NCI-H774 (cell line): ENCODE results near the gene REPS1.
A peak's percentile ranks its signal among the peaks of the same experiment; 100 is the strongest.
"Not testable (repeated sequence)": the region's sequence is repeated elsewhere in the genome, so short reads cannot be mapped to it uniquely, and the experiment has no call there.

ENCODE experiments used
- DNase-seq: peaks from one replicate; lab custom pipeline; 2025; lab: John Stamatoyannopoulos, UW

REPS1 gene

DNA sequence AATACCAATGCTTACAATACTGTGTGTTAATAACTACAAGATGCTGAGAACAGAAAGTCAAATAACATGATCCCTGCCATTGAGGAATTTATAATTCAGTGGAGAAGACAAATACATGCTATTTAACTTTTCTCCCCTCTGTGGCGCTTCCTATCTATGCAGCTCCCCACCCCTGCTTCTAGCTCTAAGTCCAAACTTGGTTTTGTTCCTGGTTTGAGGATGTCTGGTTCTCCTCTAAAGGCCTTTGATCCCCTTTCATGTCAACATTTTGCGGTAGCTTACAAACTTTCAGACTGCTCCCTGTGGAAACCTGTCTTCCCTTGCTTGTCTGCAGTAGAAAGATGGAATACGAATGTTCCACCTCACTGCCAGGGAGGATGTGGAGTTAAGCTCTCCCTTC, 18.4 kb upstream of the REPS1 start:
- no peak for DNase-seq

DNA sequence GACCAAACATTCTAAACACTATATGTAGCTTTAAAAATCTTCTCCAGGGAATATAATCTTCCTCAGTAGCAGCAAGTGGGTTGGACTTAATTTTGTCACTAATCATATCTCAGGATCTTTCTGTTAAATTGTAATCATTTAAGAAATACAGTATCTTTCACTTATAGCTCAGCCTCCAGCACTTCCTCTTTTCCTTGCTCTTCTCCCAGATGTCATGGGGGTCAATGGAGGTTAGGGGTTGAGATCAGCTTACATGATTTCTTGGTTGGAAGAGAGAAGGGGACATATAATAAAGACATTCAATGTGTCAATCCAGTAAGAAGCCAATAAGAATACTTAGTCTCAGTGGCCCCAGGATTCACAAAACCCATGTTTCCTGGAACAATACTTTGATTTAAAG, 15.7 kb upstream of the REPS1 start:
- no peak for DNase-seq

DNA sequence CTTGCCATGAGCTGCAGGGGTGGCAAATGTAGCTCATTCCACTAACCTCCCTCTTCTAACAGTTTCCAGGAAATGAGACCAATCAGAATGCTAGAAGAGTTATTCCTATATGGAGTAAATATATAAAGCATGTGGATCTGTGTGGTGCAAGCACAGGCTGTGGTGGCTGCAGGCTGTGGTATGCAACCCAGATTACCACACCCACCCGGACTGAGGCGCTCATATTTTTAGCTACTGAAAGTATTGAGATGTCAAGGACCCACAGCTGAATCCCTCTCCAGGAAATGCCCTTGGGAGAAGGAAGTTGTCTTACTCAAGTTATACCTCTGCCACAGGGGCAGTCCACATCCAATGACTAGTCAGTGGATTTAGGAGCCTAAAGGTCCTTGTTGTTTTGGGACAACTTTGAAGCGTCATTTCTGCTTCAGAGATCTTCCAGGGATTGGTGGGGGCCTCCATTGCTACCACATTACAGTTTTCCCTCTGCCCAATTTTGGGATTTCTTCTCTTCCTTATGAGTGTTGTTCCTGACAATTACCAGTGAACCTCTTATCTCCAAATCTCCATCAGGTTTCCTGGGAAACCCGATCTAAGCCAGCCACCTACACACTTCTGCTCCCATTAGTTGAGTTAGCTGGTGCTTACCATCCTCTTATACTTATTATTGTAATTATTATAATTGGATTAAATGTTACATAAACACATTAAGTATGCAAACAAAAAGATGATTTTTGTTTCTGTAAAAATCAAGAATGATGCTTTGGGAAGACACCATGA, 12.1 kb upstream of the REPS1 start:
- no peak for DNase-seq

DNA sequence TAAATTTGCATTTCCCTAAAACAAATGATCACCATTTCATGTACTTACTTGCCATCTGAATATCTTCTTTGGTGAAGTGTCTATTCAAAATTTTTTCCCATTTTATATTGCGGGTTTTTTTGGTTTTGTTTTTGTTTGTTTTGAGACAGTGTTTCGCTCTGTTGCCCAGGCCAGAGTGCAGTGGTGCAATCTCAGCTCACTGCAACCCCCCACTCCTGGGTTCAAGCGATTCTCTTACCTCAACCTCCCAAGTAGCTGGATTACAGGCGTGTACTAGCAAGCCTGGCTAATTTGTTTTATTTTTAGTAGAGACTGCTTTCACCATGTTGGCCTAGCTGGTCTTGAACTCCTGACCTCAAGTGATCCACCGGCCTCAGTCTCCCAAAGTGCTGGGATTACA, 9.1 kb upstream of the REPS1 start:
- DNase-seq = no peak

DNA sequence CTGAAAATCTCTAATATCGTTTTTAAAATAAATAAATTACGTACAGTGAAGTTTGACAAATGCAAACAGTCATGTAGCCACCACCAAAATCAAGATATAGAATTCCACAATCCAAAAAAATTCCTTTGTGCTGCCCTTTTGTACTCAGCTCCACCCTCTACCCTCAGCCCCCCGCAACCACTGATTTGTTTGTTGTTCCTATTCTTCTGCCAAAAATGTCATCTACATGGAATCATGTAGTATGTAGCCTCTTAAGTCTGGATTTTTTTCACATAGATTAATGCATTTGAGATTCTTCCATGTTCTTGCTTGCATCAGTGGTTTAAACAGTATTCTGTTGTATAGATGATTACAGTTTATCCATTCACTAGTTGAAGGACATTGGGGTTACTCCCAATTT, 8.5 kb upstream of the REPS1 start:
- no peak for DNase-seq

DNA sequence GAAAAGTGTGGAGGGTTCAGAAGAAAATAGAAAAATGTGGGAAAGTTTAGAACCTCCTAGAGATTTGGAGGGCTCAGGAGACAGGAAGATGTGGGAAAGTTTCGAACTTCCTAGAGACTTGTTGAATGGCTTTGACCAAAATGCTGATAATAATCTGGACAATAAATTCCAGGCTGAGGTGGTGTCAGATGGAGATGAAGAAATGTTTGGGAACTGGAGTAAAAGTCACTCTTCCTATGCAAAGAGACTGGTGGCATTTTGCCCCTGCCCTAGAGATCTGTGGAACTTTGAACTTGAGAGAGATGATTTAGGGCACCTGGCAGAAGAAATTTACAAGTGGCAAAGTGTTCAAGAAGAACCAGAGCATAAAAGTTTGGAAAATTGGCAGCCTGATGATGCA, 5.4 kb upstream of the REPS1 start:
- DNase-seq = not testable (repeated sequence)

DNA sequence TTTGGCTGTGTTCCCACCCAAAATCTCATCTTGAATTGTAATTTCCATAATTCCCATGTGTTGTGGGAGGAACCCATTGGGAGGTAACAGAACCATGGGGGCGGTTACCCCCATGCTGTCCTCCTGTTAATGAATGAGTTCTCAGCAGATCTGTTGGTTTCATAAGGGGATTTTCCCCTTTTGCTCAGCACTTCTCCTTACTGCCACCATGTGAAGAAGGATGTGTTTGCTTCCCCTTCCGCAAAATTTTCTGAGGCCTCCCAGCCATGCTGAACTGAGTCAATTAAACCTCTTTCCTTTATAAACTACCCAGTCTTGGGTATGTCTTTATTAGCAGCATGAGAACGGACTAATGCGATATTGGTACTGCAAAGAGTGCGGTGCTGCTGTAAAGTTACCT, 4.9 kb upstream of the REPS1 start:
- DNase-seq = not testable (repeated sequence)

DNA sequence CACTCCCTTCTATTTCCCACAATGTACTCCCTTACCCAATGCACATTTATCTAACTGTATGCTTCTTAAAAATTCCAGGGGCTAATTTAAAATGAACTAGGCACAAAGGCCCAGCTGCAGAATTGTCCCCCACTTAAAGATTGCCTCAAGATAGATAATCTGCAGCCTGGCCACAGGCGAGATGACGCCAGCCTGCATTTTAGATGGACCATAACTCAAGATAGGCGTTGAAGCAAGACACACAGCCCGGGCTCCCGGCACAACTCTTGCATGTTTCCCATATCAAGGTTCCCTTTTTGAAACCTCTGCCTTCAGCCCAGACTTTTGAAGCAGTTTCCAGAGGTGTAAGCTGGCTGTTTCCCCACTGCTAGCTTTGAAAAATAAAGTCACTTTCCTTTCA, 3.2 kb upstream of the REPS1 start:
- DNase-seq = no peak

DNA sequence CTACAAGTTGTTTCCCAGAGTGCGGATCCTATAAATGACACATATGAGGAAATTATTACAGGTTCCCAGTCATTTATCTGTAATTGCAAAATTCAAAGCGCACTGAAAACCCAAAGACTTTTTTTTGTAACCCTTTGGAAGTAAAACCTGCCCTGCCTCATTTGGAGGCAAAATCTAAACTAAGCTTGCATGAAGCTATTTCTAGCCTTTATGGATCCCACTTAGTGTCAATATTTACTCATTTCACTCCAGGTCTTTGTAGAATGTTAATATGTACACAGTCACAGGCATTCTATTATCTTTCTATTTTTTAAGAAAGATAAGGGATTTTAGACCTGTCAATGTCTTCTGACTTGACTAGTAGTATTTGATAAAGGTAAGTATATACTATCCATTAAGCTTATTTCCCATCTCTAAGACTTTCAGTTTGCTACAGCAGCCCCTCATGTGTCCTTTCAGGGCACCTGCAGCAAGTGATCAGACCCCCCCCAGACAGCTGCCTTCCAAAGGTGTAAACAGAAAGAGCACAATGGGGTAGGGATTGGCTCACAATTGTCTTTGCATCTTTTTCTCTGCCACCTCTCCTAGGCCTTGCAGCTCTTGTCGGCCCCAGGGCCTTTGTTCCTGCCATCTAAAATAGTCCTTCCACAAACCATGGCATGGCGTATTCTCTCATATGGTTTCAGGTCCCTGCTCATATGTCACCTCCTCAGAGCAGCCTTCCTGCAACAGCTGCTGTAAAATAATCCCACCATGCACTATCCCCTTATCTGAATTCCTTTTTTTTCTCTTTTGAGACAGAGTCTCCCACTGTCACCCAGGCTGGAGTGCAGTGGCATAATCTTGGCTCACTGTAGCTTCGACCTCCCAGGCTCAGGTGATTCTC, 1.3 kb upstream of the REPS1 start:
- DNase-seq = peak; percentile 58

DNA sequence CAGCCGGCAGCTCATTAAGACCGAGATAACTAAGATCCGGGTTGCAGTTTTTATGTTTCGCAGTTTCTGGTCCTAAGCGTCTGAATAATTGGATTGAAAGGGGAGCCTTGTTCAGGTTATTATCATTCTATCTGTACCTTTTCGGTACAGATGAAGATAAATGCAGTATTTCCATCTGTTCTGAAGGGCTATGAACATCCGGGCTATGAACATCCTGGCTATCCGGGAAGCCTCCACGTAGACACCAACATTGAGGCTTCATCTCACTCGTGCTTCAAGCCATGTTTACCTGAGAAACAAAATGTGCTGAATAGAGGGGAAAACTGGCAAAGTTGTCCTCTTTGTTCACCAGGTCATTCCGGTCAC, 399 bp upstream of the REPS1 start:
- DNase-seq = peak; percentile 64

DNA sequence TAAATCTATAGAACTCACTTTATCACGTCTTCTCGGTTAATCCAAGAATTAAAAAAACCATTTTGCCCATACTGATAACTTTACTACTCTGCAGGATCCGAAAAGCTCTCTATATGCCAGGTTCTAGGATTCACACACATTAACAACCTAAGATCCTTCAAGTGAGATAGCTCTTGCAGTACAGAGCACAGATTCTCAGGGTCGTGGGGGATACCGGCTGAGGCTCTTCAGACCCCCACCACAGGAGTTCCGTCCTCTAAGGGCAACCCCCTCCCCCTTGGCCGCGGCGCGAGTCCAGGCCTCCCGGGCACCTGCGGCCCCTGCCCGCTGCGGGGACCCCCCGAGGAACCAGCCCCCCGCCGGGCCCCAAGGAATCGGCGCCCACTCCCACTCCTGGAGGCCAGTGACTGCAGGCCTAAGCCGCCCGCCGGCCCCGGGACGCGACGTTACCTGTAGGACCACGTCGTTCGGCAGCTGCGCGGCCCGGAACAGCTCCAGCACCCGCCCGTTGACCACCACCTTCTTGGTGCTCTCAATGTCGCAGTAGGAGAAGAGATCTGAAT, 892 bp downstream of the REPS1 start:
- no peak for DNase-seq

DNA sequence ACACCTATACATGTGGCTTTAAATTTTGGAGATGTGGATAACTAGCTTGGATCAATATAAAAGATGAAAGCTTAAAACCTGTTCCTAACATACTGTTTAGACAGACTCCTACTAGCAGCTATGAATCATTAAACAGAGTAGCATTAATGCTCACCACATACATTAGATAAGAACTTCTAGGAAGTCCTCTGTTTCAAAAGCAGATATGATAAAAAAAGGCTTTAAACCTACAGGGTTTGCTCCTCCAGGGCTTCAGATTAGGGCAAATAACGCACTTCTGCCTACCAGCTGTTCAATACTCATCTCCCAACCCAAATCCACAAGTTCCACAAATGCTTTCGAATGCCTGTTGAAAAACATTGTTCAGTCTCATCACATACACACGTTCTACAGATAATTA, 1.5 kb downstream of the REPS1 start:
- no peak for DNase-seq

DNA sequence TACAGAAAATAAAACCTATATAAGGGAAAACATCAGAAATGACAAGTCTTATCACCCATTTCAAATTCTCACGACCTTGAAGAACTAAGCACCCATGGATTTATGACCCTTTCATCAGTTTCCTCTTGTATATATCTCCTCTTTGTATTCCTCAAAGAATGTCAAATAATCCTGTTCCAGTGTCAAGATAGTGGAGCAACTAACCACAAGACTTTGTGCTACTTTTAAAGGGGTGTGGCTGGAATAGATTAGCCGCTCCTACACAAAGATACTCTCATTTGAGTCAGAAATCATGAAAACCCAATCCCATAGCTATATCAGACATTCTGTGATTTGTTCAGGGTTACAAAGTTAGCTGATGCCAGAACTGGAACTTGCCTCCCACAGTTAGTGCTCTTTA, 6.6 kb downstream of the REPS1 start:
- DNase-seq = no peak

DNA sequence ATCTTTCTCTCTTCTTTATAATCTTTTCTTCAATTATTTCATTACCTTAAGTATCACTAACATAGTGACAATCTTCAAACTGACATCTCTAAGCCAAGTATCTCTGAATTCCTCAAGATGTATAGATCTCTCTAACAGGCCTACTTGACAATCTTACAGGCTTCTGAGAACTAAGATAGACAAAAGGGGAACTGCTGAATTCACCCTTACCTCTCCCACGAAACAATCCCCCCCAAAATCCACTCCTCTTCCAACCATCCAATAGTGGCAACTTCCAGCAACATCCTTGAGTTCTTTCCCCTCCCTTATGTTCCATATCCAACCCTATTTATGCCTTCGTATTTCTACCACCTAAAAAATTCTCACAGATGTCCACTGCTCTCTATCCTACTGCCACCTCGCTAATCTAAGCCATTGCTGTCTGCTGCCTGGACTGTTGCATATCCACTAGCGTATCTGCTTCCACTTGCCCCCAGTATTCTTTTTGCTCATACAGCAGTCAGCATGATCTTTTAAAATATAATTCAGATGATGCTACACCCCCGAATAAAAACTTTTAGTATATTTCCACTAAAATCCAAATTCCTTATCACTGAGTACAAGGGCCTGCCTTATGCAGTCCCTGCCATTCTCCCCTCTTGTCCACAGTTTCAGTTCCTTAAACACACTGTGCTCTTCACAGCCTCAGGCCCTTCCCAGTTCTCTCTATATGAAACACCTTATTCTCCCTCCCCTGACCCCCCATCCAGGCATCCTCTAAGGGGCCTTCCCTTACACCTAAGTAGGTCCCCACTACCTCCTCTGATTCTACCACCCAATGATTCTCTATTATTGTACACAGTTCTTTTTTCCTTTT, 8.0 kb downstream of the REPS1 start:
- DNase-seq = no peak

DNA sequence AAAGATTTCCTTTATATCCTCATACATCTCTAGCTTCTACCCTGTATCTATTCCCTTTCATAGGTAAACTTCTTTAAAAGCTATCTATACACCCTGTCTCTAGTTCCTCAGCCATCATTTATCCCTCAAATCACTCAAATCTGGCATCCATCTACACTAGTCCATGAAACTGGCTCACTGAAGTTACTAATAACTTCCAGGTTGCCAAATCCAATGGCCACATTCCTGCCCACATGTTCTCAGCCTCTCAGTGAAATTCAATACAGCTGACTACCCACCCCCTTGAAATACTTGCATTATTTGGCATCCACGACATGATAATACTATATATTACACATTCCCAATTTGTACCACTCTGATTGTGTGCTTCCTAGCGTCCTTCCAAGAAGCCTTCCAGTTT, 8.7 kb downstream of the REPS1 start:
- no peak for DNase-seq

DNA sequence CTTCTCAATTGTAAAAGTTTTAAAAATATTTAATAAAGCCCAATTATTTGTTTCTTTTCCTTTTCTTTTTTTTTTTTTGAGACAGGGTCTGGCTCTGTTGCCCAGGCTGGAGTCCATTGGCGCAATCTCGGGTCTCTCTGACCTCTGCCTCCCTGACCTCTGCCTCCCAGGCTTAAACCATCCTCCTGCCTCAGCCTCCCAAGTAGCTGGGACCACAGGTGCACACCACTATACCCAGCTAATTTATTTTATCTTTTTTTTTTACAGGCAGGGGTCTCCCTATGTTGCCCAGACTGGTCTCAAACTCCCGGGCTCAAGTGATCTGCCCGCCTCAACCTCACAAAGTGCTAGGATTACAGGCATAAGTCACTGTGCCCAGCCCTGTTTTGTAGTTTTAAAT, 9.8 kb downstream of the REPS1 start:
- DNase-seq = no peak

DNA sequence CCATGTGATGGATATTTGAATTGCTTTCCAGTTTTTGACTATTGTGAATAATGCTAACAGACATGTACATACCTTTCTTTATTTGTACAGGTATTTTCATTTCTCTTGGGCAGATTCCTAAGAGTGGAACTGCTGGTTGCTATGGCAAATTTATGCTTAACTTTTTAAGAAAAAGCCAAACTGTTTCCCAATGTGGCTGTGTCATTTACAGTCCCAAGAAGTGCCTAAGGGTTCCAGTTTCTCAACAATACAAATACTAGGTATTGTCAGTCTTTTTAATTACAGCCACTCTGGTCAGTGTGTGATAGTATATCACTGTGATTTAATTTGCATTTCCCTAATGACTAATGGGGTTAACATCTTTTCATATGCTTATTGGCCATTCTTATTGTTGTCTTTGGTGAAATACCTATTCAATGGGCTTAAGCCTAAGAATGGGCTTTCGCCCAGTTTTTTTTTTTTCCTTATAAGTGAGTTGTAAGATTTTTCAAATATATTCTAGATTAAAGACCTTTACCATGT, 10.3 kb downstream of the REPS1 start:
- no peak for DNase-seq

DNA sequence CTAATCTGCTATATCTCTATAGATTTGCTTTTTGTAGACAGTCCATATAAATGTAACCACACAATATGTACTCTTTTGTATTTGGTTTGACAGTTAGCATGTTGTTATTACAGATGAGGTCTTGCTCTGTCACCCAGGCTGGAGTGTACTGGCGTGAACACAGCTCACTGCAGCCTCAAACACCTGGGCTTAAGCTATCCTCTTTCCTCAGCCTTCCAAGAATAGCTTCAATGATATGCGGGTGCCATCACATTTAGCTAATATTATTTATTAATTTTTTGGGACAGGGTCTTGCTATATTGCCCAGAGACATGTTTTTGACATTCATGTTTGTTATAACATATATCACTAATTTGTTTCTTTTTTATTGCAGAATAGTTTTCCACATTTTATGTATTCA, 10.8 kb downstream of the REPS1 start:
- DNase-seq = no peak

DNA sequence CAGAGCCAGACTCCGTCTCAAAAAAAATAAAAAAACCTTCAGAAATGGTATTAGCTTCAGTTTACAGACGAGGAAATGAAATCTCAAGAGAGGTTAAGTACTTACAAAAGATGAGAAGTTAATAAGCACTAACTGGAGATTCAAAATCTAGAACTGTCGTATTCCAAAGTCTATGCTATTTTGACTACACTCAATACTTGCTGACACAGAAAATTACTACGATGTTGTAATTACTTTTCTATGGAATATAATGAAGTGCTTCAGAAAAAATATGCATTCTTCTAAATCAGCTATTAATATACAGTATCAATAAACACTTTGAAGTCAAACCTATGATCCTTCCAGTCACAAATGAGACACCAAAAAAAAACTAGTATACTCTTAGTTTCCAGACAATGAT, 12.2 kb downstream of the REPS1 start:
- DNase-seq = no peak

DNA sequence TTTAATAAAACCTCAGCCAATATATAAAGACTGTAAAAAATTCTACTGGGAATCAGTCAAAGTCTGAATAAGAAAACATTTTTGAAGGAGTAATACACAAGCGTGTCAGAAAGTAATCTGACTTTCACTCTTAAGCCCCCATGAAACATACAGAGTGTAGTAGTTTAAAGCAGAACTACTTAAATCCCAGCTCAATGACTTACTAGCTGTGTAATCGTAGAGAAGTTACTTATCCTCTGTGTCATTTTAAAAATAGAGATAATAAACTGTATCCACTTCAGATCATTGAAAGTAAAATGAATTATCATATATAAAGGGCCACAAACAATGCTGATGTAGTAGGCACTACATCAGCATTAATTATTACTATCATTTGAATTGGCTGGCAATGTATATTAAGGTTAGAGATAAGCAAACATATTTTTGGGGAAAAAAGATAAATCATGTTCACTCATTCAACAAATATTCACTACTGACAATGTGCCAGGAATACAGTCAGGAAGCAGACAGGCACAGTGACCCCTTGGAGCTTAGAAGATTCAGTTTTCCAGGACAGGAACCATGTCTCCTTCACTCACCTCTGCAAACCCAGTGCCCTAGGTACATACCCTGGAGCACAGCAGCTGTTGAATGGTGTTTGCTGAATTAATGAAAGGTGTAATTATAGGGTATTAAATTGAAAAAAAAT, 14.4 kb downstream of the REPS1 start:
- DNase-seq = no peak

DNA sequence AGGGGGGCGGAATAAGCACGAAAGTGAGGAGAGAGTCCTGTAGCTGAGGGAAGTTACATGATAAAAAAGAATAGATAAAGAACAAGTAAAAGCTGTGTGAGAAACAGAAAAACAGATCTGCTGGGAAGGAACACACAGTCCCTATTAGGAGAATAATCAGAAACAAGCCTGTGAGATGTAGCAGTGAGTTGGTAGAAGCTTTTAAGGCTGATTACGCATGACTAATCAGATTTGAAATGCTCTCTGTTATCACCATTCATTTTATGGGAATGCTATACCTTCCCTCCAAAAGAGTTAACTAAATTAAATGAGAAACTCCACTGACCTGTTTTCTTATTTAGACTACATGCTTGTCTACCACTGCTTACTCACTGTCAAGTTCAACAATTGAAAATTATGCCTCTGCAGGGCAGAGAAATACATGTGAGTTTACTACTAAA, 15.8 kb downstream of the REPS1 start:
- DNase-seq = no peak
